Suppressor macrophage treated with lipopolysaccharide for 4 hours (primary cell): Measurements from ENCODE around the gene NFATC3.
"Not testable (repeated sequence)": the region's sequence is repeated elsewhere in the genome, so short reads cannot be mapped to it uniquely, and the experiment has no call there.

Source experiments
- DNase-seq: peaks from one replicate; pipeline ENCODE4 v3.0.0-alpha.2; 2020

Gene NFATC3

GRCh38 chr16:68090533-68090932 lies 5.4 kb downstream of the NFATC3 start:
- no peak for DNase-seq

- no peak for DNase-seq
Observed at GRCh38 chr16:68091380-68092261, 6.5 kb downstream of the NFATC3 start.

- not testable (repeated sequence) for DNase-seq
Observed at GRCh38 chr16:68092275-68092674, 7.1 kb downstream of the NFATC3 start.

- peak; percentile 43 for DNase-seq
Observed at GRCh38 chr16:68093816-68094613, 8.8 kb downstream of the NFATC3 start.

- no peak for DNase-seq
Observed at GRCh38 chr16:68094614-68094934, 9.4 kb downstream of the NFATC3 start.

GRCh38 chr16:68096491-68096890 lies 11.3 kb downstream of the NFATC3 start:
- no peak for DNase-seq

GRCh38 chr16:68097088-68097487 lies 11.9 kb downstream of the NFATC3 start:
- DNase-seq, result no peak

- no peak for DNase-seq
Observed at GRCh38 chr16:68097895-68098294, 12.7 kb downstream of the NFATC3 start.

GRCh38 chr16:68100488-68100887 lies 15.3 kb downstream of the NFATC3 start:
- no peak for DNase-seq

GRCh38 chr16:68105611-68106010 lies 20.4 kb downstream of the NFATC3 start:
- no peak for DNase-seq

GRCh38 chr16:68107230-68107928 lies 22.2 kb downstream of the NFATC3 start:
- DNase-seq, result not testable (repeated sequence)

GRCh38 chr16:68109156-68109555 lies 24.0 kb downstream of the NFATC3 start:
- not testable (repeated sequence) for DNase-seq

- not testable (repeated sequence) for DNase-seq
Observed at GRCh38 chr16:68110611-68111010, 25.4 kb downstream of the NFATC3 start.

GRCh38 chr16:68111379-68111778 lies 26.2 kb downstream of the NFATC3 start:
- no peak for DNase-seq

- DNase-seq, result no peak
Observed at GRCh38 chr16:68113059-68113761, 28.0 kb downstream of the NFATC3 start.

- DNase-seq, result no peak
Observed at GRCh38 chr16:68113765-68114240, 28.6 kb downstream of the NFATC3 start.

GRCh38 chr16:68114939-68115338 lies 29.8 kb downstream of the NFATC3 start:
- DNase-seq, result not testable (repeated sequence)

GRCh38 chr16:68115851-68116250 lies 30.7 kb downstream of the NFATC3 start:
- no peak for DNase-seq

GRCh38 chr16:68116256-68116867 lies 31.2 kb downstream of the NFATC3 start:
- peak; percentile 31 for DNase-seq

- DNase-seq, result no peak
Observed at GRCh38 chr16:68117884-68118283, 32.7 kb downstream of the NFATC3 start.

GRCh38 chr16:68118954-68119353 lies 33.8 kb downstream of the NFATC3 start:
- DNase-seq, result not testable (repeated sequence)

- not testable (repeated sequence) for DNase-seq
Observed at GRCh38 chr16:68120496-68120895, 35.3 kb downstream of the NFATC3 start.
